IPS-18c (cell line): ENCODE measurements around the gene ZNF778.

ENCODE experiments used
- H3K4me3 ChIP-seq: 2 replicates; pipeline ENCODE4 v1.7.0; 2013; ENCODE audit warnings: low read depth, mild to moderate bottlenecking, low read length, moderate library complexity; ENCODE audit not compliant: insufficient read depth
- H3K9me3 ChIP-seq: one replicate; pipeline ENCODE4 v1.6.1; 2013; ENCODE audit warnings: mild to moderate bottlenecking, low read length, moderate library complexity; ENCODE audit not compliant: control insufficient read depth, insufficient read depth

ZNF778 gene

DNA sequence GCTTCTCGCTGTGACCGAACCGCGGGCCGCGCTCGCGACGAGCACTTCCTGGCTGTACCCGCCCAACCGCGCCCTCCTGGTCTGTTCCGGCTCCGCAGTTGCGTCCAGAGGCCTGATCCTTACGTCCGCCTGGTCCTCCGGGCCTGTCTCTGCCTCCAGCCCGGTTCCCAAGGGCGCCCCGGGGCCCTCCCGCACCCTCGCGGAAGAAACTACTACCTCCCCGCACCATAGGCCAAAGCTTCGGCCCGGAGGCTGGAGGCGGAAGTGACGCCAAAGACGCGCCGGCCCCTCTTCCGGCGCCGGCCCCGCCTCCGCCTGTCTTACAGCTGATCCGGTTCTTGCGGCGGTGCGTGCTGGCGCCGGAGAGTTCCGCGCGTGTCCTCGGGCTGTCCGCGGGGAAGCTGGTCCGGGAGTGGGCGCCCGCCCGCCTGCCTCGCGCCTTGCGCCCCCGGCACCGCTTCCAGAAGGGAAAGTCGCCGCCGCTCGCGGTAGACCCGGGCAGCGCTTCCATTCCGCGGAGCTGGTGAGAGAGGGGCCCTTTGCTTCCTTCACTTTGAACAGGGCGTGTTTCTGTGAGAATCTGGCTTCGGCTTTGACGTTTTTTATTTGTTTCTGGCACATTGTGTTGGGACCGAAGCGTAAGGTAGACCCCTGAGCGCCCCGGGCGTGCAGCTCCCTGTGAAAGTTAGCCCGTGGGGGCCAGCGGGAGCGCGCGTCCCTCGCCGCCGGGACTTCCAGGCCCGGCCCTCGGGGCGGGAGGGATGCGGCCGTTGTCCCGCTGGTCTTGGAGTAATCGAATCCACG is at the start of gene ZNF778:
Gene ZNF778 (plus strand): TSS at position 316 of the 804 bp plus-strand sequence. CDS start 3,425 bp downstream, outside the sequence.
- peak within 1 kb of the TSS; percentile 99 for H3K4me3 ChIP-seq
- no peaks in the 10 kb centered on the region for H3K9me3 ChIP-seq

DNA sequence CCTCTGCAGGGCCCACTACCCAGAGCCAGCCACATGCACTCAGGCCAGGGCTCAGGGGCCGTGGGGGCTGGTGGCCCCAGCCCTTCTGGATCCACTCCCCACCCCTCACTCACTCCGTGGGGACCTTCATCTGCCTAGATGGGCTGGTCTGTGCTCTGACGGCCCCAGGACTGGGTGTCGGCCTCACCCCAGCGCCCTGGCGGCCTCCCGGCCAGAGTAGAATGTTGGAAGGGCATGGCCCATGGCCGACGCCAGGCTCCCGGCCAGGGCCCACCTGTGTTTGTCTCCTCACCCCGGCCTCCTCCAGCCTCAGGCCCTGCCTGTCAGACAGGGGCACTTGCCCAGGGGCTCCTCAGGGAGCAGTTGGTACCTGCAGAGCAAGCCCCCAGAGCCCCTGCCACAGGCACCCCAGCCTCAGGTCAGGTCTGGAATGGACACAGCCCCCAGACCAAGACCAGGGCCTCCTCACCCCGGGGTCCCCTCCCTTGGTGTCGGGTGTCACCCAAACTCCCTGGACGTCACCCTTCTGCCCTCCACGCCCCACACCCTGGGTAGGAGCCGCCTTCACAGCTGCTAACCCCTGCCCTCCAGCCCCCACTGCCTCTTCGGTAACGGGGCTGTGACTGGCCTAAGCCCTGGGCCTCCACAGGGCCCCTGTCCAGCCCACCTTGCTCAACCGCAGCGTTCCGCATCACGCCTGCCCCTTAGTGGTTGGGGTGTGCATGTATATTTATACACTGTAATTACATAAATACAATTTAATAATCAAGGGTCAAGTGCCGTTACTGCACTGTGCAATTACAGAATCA is 48.9 kb upstream of the ZNF778 start:
- Histone ChIP-seq H3K4me3 (no peak overlapping the region), H3K9me3 (peaks cover 2% of the 10 kb centered on the region)

DNA sequence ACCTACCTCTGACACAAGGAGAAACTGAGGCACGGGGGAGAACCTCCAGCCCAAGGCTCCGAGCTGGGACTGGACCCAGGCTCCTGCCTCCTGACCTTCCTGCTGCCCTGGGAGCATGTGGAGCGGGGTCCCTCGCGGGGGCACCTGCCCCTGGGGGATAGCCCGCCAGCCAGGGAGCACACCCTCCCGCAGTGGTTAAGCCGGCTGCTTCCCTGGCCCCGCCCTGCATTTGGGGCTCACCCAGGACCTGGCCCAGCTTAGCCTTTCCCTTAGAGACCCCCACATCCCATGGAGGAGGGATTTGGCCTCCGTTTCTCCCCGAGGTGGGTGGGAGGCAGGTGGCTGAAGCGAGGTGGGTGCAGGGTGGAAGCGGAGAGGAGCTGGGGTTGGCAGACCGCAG is 47.7 kb upstream of the ZNF778 start:
- H3K9me3 ChIP-seq = peaks cover 2% of the 10 kb centered on the region
- H3K4me3 ChIP-seq = no peak overlapping the region

DNA sequence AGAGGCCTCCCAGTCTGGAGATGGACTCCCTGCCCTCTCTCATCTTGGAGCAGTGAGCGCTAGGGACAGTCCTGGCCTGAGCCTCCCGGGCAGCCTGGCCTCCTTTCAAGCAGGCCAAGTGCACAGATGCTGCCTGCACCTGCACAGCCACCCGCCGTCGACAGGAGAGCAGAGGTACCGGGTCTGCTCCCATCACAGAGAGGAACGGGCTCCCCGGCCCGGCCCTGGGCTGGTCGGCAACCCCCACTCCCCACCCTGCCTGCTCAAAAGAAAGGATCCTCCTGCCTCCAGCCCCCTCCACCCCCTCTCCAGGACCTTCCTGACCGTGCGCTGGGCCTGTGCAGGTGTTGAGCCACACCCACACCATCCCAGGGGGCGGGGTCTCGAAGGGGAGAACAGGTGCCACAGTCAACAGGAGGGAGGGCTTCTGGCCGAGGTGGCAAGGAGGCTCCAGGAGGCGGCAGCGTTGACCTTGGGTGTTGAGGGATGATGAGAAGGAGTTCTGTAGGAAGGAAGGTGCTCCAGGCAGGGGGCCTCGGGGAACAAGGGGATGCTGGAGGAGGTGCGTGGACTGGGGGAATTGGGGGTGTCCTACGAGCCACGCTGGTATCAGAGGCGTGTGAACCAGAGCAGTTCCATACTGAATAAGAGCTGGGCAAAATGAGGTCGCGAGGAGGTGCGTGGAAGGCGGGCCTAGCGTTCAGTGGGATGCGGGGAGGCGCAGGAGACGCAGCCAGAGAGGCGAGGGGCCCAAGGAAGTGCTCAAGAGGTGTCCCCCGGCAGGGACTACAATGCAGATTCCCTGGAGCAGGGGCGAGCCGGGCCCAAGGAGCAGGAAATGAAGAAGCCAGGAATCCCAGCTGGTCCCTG is 46.9 kb upstream of the ZNF778 start:
- H3K4me3 ChIP-seq = peak overlapping the region; percentile 50
- peaks cover 2% of the 10 kb centered on the region for H3K9me3 ChIP-seq

DNA sequence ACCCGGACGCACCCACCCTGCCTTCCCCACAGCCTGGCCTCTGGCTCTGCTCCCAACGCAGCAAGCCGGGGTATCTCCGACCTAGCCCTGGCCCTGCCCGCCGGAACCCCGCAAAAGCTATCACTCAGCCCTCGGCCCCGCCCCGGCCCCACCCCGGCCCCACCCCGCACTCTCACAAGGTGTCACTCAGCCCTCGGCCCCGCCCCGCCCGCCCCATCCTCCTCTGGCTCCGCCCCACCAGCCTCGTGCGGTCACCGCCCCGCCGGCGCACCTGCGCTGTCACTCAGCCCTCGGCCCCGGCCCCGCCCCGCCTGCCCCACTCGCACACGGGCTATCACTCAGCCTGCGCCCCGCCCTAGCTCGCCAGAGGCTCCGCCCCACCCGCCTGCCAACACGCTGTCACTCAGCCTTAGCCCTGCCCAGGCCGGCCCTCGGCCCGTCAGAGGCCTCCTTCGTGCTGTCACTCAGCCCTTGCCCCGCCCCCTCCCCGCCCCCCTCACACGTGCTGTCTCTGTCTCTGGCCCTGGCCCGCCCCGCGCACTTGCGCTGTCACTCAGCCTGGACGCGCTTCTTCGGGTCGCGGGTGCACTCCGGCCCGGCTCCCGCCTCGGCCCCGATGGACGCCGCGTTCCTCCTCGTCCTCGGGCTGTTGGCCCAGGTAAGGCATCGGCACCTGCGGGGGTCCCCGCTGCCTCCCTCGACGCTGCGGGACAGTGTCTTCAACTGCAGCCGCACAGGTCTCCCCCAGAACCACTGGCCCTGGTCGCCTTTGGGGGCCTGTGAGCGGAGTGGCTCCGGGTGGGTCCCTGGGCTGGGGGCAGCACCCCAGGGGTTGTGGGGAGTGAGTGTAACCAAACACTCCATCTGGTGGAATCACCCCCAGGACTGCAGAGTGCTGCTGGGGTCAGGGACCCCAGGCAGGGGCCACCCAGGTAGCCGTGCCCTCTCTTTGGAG is 46.0 kb upstream of the ZNF778 start, which contains the start of gene CDH15:
Gene CDH15 (plus strand): TSS at position 533 of the 955 bp plus-strand sequence. CDS start 84 bp downstream, at position 617.
- Histone ChIP-seq H3K9me3 (peaks cover 2% of the 10 kb centered on the region), H3K4me3 (peak within 1 kb of the TSS; percentile 50)

DNA sequence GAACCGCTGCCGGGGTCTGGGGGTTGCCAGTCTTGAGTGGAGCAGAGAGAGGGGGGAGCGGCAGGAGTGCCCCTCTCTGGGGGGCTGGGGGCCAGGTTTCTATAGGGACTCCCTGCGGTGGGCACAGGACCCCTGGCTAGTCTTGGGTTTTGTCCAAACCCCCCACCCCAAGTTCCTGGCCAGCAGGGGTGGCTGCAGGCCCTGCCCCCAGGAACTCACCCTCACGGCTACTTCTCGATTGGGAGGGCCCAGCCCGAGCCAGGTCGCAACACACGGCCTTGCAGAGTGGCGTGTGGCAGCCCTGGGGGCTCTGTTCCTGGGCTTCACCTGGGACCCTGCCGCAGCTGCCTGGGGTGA is 45.4 kb upstream of the ZNF778 start:
- H3K4me3 ChIP-seq = 0 out of 2 replicates have a peak overlapping the region, but pooled peaks have one; percentile 15

DNA sequence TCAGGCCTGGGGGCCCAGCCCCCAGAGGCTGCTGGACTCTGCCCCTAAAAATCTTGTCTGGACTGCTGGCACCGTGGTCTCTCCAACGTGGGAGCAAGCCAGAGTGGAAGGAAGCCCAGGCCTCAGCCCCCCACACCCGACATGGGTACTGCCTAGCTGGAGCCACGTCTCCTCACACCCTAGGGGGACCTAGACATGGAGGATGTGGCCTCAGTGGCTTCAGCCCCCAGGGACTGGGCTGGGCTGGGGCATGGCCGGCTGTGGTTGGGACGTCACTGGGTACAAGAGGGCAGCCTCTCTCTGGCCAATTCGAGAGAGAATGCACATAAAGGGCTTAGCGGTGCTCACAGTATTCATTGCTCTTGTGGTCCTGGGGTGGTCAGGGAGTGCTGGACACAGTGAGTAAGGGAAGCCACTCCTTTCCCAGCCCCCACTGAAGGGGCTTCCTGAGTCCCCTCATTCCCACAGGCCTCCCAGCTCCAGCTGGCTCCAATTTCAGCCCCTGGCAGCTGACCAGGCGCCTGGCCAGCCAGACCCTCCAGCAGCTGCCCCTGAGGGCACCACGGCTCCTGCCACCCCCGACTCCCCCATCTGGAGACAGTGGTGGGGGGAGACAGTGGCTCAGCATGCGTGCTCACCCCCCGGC is 44.9 kb upstream of the ZNF778 start:
- no peak overlapping the region for H3K4me3 ChIP-seq
- peaks cover 2% of the 10 kb centered on the region for H3K9me3 ChIP-seq

More for the DNA sequence above, 45.4 kb upstream of the ZNF778 start:
- peaks cover 2% of the 10 kb centered on the region for H3K9me3 ChIP-seq

DNA sequence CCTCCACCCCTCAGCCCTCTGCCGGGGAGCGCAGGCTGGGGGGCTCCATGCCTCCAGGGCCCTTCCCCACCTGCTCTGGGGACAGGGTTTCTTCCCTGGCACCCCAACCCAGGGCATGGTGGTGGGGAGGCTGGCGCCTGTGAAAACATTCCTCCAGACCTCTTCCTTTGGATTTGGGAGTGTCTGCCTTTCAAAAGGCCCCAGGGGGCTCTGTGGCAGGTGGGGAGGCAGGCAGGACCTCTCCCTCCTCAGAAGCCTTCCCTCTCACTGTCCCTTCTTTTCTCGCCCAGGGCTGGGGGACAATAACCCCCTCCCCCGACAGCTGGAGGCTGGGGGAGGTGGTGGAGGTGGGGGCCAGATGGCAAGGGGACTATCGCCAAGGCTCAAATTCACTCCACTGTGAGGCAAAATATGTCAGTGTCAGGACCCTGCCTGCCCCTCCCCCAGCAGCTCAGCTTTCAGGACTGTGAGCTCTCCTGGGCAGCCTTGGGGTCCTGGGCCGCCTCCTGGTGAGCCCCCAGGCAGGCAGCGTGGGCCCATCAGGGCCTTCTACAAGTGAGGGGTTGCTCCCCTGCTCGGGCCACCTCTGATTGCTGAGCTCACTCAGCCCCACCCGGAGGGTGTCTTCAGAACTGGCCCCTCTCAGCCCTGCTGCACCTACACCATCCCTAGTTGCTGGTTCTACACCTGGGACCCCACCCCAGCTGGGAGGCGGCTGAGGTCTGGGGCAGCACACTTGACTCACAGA is 44.2 kb upstream of the ZNF778 start:
- Histone ChIP-seq H3K9me3 (peaks cover 2% of the 10 kb centered on the region), H3K4me3 (peak overlapping the region; percentile 24; the same call in 1 of the 2 replicates)

DNA sequence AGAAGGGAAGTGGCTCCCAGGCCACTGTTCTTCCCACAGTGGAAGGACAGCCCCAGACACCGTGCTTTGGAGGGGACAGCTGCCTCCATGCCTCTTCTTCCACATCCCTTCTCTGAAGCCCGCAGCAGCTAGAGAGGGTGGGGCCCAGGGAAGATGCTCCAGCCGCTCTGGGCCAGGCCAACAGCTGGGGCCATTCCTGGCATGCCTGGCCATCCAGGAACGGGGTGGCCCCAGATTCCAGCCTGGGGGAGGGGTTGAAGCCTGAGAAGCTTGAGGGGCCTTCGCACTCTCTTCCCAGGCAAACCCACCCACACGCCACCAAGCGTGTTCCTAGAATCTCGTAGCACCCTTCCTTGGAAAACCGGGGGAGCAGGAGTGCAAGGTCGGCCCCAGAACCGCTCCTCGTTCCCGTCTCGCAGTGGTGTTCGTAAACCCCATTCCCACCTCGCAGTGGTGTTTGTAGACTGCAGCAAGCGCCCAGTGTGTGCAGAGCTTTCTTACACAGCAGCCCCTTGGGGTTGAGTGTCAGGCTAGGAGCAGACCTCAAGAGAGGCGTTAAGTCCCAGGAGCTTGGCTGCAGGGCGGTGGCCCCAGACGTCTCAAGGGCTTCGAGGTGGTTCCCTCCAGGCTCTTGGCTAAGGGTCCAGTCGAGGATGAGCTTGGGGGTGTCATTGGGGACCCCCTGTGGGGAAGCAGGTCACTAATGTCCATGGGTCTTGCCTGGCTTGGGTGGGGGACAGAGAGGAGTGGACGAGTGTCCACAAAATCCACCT is 43.3 kb upstream of the ZNF778 start:
- H3K4me3 ChIP-seq = no peak overlapping the region

DNA sequence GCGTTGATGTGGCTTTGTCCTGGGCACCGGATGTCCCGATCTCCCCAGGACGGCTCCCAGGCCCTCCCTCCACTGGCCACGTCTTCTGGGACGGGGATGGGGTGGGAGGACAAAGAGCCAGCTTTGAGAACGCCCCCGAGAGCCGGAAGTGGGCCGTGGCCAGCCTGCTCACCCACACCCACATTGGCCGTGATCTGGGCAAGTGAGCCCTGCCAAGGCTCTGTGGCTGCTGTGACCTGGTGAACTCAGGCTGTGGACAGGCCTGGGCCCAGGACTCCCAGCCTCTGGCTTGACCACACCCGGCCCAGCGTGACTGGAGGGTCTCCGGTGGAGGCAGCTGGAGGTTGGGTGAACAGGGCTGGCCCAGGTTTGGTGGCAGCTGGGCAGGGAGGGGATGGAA is 42.6 kb upstream of the ZNF778 start:
- H3K4me3 ChIP-seq = no peak overlapping the region
- peaks cover 2% of the 10 kb centered on the region for H3K9me3 ChIP-seq

More for the DNA sequence above, 43.3 kb upstream of the ZNF778 start:
- peaks cover 2% of the 10 kb centered on the region for H3K9me3 ChIP-seq

DNA sequence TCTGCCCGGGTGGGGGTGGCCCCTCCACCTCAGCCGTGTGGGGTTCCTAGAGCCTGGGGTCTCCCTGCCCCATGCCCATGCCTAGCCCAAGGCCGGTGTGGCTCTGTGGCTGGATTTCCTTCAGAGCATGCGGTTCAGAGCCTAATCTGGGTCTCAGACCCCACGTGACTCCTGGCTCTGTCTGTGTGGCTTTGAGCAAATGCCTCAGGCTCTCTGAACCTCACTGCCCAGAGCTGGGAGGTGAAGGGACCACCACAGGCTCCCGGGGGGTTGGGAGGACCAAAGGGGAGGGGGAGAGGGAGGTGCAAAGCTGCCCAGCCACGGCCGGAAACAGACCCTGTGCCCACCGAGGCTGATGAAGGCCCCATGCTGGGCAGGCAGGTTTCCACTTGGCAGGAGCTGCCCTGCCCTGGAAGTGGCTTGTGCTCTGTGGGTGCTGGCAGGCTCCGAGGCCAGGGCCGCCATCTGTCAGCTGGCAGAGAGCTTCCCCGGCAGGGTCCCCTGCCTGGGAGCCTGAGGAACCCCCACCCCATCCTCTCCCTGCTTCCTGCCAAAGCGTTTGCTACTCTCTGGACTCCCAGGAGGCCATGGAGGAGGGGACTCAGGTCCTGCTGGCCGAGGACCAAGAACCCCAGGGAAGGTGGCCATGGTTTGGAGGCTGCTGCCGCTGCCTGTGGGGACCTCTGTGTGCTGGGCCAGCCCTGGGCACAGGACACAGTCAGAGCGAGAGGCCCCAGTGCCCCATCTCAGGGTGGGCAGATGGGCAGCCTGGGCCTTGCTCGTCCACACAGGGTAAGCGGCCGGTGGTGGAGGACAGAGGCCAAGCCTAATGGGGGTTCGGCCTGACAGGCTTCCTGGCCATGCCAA is 42.0 kb upstream of the ZNF778 start:
- Histone ChIP-seq H3K4me3 (no peak overlapping the region), H3K9me3 (peaks cover 2% of the 10 kb centered on the region)

DNA sequence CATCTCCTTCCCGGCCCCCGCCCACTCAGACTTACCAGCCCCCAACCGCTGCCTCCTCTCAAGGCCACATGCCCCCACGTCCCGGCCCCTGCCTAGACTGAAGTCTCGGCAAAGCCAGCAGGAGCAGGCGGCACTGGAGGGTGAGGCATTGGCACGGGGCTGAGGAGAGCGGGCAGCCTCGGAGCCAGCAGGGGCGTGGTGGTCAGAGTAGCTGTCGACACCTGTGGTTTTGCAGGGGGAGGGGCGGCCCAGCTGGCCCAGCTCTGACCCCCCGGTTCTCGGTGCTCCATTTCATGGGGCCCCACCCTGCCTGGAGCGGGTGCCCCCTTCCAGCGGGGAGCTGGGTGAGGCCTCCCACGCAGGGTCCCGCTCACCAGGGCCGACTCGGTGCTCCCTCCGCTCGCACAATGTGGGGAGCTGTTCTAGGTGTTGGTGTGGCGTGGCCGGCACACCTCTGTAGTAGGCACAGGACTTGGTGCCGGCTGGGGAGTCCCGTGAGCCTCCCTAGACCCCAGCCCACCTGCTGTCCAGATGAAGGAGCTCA is 41.3 kb upstream of the ZNF778 start:
- H3K9me3 ChIP-seq = no peaks in the 10 kb centered on the region
- no peak overlapping the region for H3K4me3 ChIP-seq

DNA sequence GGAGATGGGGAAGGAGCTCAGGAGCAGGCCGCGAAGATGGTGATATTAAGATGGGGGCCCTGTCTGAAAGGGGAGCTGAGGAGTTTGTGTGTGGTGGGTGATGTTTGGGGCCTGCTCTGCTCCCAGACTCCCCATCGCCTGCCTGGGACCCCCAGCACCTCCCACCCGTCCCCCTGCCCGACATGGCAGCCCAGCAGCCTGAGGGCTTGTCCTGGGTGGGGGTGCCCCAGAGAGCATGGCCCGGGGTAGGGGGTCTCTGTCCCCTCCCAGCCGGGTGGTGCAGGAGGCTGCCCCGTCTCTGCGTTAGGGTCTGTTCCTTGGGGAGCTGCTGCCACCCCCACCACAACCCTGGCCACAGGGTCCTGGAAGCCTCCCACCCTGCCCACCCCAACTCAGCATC is 40.8 kb upstream of the ZNF778 start:
- no peak overlapping the region for H3K4me3 ChIP-seq
- H3K9me3 ChIP-seq = no peaks in the 10 kb centered on the region
